ENCODE measurements around the gene SUN1. TPM values are rescaled to one million over a fixed set of nuclear protein-coding genes. Genes with fewer than 3 reads are reported as not detected.

Gene SUN1
- total and polyA plus RNA-seq, 2 donors (not counting 1 experiment from before 2014, with no cell fraction given), result 198 to 254 TPM

DNA sequence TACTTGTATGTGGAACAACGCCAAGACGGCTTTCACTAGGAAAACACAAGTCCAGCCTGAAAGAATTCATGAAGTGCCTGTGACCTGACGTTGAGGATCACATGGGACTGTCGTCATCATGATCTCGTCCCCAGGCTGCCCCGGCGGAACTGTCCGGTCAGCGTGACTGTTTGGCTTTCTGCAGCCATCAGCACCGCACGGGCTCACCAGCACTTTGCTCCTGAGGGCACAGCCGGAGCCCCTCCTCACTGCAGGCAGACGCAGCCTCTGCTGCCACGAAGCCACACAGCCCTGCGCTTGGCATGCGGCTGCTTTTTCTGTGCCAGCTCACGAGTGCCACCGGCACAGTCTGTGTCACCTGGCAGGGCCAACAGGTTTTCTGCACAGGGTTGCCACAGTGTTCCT lies 34.7 kb downstream of the SUN1 start:
- Histone ChIP-seq H3K9me3 (ENCODE audit: control extremely low read depth in 1 of 3, control insufficient read depth in 2 of 3, insufficient read depth in 1 of 3, low read length in 2 of 3) (no peaks in the 10 kb centered on the region), H3K9ac (ENCODE audit: low read length) (no peak overlapping the region), H3K36me3 (replicated peaks in 1 of 2; ENCODE audit: control extremely low read depth in 1 of 2, control insufficient read depth in 1 of 2, extremely low read depth in 1 of 2, insufficient read depth in 2 of 2, low read length in 1 of 2) (peaks cover 0 to 54% of the 10 kb centered on the region in 2 experiments), H3K4me1 (ENCODE audit: control insufficient read depth in 2 of 2, insufficient read depth in 2 of 2, low read length in 2 of 2) (no peaks in the 10 kb centered on the region), H4K20me1 (ENCODE audit: control insufficient read depth, insufficient read depth, low read length, poor library complexity, severe bottlenecking) (no peaks in the 10 kb centered on the region), H3K27ac (ENCODE audit: low read length in 2 of 2) (no peak overlapping the region), H3K4me3 (ENCODE audit: control extremely low read depth in 1 of 5, extremely low read depth in 1 of 5, insufficient read depth in 1 of 5, low read depth in 2 of 5, low read length in 4 of 5) (no peak overlapping the region), H3K4me2 (replicated peaks; ENCODE audit: low read depth, low read length, poor library complexity, severe bottlenecking) (no peak overlapping the region), H2AFZ (ENCODE audit: insufficient read depth, low read depth, low read length, poor library complexity, severe bottlenecking) (no peak overlapping the region), H3K27me3 (replicated peaks in 1 of 4; ENCODE audit: control extremely low read depth in 1 of 4, control insufficient read depth in 3 of 4, insufficient read depth in 4 of 4, low read length in 3 of 4) (no peaks in the 10 kb centered on the region), H3K79me2 (ENCODE audit: control insufficient read depth, insufficient read depth, low read length) (no peaks in the 10 kb centered on the region)
- ChIA-PET POLR2A (no interaction called here), CTCF (no interaction called here)
- Mint-ChIP-seq H3K9me3 (ENCODE audit: insufficient read depth) (no peaks in the 10 kb centered on the region), H3K4me3 (no peak overlapping the region), H3K27ac (no peak overlapping the region), H3K27me3 (no peaks in the 10 kb centered on the region), H3K4me1 (no peaks in the 10 kb centered on the region)
- no peak for ATAC-seq (ENCODE audit: low read depth)
- TF ChIP-seq EZH2 (IDR thresholded peaks at IDR 0.05; ENCODE audit: borderline replicate concordance, insufficient read depth, low read depth, low read length, poor library complexity, severe bottlenecking), result no peak
- TF ChIP-seq, protein P1, sequence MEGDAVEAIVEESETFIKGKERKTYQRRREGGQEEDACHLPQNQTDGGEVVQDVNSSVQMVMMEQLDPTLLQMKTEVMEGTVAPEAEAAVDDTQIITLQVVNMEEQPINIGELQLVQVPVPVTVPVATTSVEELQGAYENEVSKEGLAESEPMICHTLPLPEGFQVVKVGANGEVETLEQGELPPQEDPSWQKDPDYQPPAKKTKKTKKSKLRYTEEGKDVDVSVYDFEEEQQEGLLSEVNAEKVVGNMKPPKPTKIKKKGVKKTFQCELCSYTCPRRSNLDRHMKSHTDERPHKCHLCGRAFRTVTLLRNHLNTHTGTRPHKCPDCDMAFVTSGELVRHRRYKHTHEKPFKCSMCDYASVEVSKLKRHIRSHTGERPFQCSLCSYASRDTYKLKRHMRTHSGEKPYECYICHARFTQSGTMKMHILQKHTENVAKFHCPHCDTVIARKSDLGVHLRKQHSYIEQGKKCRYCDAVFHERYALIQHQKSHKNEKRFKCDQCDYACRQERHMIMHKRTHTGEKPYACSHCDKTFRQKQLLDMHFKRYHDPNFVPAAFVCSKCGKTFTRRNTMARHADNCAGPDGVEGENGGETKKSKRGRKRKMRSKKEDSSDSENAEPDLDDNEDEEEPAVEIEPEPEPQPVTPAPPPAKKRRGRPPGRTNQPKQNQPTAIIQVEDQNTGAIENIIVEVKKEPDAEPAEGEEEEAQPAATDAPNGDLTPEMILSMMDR (IDR thresholded peaks at IDR 0.05), result no peak
- no peak for DNase-seq
- WGBS (ENCODE audit: insufficient coverage), result 97% methylated on average over 18 of the region's 18 CpGs
- intact Hi-C loops (cut with micrococcal nuclease), result no loop called here

DNA sequence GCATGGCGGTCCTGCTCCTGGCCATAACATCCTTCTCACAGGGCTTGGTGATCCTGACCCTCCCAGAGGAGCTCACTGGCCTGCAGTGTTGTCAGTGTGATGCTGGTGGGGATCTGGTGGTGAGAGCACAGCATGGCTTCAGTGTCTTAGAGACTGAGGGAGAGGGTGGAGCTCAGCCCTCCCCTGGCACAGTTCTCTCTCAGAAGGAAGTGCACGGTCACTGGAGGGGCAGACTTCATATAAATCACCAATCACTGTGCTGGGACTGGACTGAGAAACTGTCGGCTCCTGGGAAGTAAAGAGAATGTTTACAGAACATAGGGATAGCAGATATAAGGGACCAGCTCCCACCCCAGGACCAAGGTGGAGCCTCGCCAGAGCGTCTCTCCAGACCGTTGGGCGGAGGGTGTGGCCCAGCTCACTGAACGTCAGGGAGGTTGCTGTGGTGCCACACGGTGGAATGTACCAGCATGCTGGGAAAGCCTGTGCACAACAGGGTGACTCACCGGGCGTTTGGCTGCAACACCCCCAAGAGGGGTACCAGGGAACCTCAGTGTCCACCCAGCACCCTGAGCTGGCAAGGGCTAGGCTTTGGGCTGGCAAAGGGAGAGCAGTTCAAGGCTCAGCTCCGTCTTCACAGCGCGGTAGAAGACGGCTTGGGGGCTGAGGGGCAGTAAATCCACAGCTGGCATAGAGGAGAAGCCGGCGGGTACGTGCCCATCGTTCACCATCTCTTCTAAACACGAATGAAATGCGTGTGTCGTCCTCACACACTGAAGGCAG lies 35.3 kb downstream of the SUN1 start:
- no peak overlapping the region for H3K4me3 ChIP-seq (ENCODE audit: control extremely low read depth in 1 of 5, extremely low read depth in 1 of 5, insufficient read depth in 1 of 5, low read depth in 2 of 5, low read length in 4 of 5)
- no peaks in the 10 kb centered on the region for H3K27me3 Mint-ChIP-seq
- TF ChIP-seq EZH2 (IDR thresholded peaks at IDR 0.05; ENCODE audit: borderline replicate concordance, insufficient read depth, low read depth, low read length, poor library complexity, severe bottlenecking), result no peak
- TF ChIP-seq, protein P1 (IDR thresholded peaks at IDR 0.05), result no peak
- no peaks in the 10 kb centered on the region for H3K4me1 Mint-ChIP-seq
- ChIA-PET POLR2A (no interaction called here), CTCF (no interaction called here)
- H4K20me1 ChIP-seq (ENCODE audit: control insufficient read depth, insufficient read depth, low read length, poor library complexity, severe bottlenecking), result no peaks in the 10 kb centered on the region
- no peaks in the 10 kb centered on the region for H3K9me3 ChIP-seq (ENCODE audit: control extremely low read depth in 1 of 3, control insufficient read depth in 2 of 3, insufficient read depth in 1 of 3, low read length in 2 of 3)
- no peaks in the 10 kb centered on the region for H3K4me1 ChIP-seq (ENCODE audit: control insufficient read depth in 2 of 2, insufficient read depth in 2 of 2, low read length in 2 of 2)
- no peak overlapping the region for H3K27ac Mint-ChIP-seq
- H3K79me2 ChIP-seq (ENCODE audit: control insufficient read depth, insufficient read depth, low read length), result no peaks in the 10 kb centered on the region
- H3K27ac ChIP-seq (ENCODE audit: low read length in 2 of 2), result no peak overlapping the region
- 94% methylated on average over 21 of the region's 22 CpGs for WGBS (ENCODE audit: insufficient coverage)
- H3K36me3 ChIP-seq (replicated peaks in 1 of 2; ENCODE audit: control extremely low read depth in 1 of 2, control insufficient read depth in 1 of 2, extremely low read depth in 1 of 2, insufficient read depth in 2 of 2, low read length in 1 of 2), result peaks cover 0 to 54% of the 10 kb centered on the region in 2 experiments
- no peaks in the 10 kb centered on the region for H3K9me3 Mint-ChIP-seq (ENCODE audit: insufficient read depth)
- intact Hi-C loops (cut with micrococcal nuclease), result no loop called here
- no peak overlapping the region for H3K4me2 ChIP-seq (replicated peaks; ENCODE audit: low read depth, low read length, poor library complexity, severe bottlenecking)
- ATAC-seq (ENCODE audit: low read depth) (no peak), DNase-seq (no peak)
- no peak overlapping the region for H3K4me3 Mint-ChIP-seq
- no peak overlapping the region for H2AFZ ChIP-seq (ENCODE audit: insufficient read depth, low read depth, low read length, poor library complexity, severe bottlenecking)
- no peak overlapping the region for H3K9ac ChIP-seq (ENCODE audit: low read length)
- no peaks in the 10 kb centered on the region for H3K27me3 ChIP-seq (replicated peaks in 1 of 4; ENCODE audit: control extremely low read depth in 1 of 4, control insufficient read depth in 3 of 4, insufficient read depth in 4 of 4, low read length in 3 of 4)
